Sigmoid colon (tissue), 4 donors: ENCODE data around the gene NBEAL1.
"Not testable (repeated sequence)": the region's sequence is repeated elsewhere in the genome, so short reads cannot be mapped to it uniquely, and the experiment has no call there.

ENCODE experiments used
- EP300 ChIP-seq, 4 donors: sonication (generic); formaldehyde crosslinking; IDR thresholded peaks; one replicate each; pipeline ENCODE4 v1.6.1; 2017; ENCODE audit warnings: antibody characterized with exemption in 4 of 4
- TF ChIP-seq, protein P1 (sequence below), 4 experiments: fragments of 450-650 bp in 3 of 4; fragments of 200-600 bp in 1 of 4; IDR thresholded peaks; one replicate each; pipeline ENCODE4 v1.5.1; 2016 to 2019; ENCODE audit warnings: antibody characterized with exemption in 4 of 4, mild to moderate bottlenecking in 3 of 4, moderate library complexity in 2 of 4

DNA sequence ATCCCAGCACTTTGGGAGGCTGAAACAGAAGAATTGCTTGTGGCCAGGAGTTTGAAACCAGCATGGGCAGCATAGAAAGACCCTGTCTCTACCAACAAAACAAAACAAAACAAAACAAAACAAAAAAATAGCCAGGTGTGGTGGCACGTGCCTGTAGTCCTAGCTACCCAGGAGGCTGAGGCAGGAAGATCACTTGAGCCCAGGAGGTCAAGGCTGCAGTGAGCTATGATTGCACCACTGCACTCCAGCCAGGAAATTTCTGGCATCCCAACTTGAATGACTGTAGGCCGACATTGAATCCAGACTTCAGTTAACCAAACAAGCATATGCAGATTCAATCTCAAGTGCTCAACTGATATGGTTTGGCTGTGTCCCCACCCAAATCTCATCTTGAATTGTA lies 215.0 kb downstream of the NBEAL1 start:
- TF ChIP-seq, protein P1, sequence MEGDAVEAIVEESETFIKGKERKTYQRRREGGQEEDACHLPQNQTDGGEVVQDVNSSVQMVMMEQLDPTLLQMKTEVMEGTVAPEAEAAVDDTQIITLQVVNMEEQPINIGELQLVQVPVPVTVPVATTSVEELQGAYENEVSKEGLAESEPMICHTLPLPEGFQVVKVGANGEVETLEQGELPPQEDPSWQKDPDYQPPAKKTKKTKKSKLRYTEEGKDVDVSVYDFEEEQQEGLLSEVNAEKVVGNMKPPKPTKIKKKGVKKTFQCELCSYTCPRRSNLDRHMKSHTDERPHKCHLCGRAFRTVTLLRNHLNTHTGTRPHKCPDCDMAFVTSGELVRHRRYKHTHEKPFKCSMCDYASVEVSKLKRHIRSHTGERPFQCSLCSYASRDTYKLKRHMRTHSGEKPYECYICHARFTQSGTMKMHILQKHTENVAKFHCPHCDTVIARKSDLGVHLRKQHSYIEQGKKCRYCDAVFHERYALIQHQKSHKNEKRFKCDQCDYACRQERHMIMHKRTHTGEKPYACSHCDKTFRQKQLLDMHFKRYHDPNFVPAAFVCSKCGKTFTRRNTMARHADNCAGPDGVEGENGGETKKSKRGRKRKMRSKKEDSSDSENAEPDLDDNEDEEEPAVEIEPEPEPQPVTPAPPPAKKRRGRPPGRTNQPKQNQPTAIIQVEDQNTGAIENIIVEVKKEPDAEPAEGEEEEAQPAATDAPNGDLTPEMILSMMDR (IDR thresholded peaks at IDR 0.05) = not testable (repeated sequence)
- not testable (repeated sequence) for TF ChIP-seq EP300 (IDR thresholded peaks at IDR 0.05)
